ENCODE results near the gene TGM5.
"Not testable (repeated sequence)": the region's sequence is repeated elsewhere in the genome, so short reads cannot be mapped to it uniquely, and the experiment has no call there.

The TGM5 gene

DNA sequence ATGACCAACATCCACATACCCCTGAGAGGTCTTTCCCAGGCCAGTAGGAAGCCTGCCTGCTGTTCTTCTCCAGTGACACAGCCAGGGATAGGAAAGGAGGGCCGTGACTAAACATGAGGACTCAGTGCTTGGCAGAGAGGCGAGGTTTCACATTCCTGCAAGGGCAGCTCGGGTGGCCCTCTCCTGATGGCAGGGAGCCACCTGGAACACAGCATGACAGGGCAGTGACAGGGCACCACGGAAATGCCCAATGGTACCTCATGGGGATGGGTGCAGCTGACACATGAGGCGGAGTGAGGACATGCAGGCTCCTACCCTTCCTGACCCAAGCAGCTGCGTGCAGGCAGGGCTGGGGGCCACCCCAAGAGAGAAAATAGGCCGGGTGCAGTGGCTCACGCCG is 7.4 kb upstream of the TGM5 start:
- no peak for DNase-seq

DNA sequence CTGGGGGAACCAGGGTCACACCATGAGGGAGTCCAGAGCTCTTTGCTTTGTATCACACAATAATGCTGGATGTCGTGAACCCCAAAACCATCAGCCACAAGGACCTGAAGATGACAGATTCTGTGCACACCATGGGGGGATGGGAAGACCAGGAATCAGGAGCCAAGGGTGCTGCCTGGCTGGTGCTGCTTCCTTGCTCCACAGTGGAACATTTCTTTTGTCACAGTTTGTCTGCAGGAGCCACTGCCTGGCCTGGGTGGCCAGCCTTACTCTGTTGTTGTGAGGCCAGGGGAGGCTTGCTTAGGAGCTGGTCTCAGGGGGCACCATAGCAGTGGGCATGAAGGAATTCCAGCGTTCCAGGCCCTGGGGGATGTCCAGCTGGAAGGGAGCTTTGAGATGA is 6.5 kb upstream of the TGM5 start:
- DNase-seq = no peak

DNA sequence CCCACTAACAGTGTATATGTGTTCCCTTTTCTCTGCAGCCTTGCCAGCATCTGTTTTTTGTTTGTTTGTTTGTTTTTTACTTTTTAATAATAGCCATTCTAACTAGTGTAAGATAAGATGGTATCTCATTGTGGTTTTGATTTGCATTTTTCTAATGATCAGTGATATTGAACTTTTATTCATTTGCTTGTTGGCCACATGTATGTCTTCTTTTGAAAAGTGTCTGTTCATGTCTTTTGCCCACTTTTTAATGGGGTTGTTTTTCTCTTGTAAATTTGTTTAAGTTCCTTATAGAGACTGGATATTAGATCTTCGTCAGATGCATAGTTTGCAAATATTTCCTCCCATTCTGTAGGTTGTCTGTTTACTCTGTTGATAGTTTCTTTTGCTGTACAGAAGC is 5.2 kb upstream of the TGM5 start:
- DNase-seq = not testable (repeated sequence)

DNA sequence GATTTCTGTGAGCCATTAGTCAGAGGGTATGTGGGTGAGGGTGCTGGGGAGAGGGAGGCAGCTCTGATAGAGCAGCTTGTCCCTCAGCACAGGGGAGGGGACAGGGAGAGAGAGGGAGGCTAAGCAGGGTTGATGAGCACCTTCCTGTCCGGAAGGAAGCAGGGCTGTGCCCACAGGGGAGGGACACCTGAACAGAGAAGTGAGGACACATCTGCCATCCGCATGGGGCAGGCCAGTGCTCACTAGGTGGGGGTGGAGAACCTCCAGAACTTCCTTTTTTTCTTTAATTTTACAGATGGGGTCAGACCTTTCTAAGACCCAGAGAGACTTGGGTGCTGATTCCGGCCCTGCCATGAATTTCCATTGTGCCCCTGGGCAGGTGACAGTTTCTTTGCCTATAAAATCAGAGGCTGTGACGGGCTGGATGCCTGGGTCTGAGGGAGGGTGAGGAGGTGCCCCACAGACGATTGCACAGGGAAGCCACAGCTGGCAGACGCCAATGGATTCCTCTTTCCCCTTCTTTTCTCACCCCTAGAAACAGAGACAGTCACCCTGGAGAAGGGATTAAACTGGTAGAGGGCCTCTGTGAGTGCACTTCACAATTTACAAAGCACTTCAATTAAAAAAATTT is 4.1 kb upstream of the TGM5 start:
- DNase-seq = no peak

DNA sequence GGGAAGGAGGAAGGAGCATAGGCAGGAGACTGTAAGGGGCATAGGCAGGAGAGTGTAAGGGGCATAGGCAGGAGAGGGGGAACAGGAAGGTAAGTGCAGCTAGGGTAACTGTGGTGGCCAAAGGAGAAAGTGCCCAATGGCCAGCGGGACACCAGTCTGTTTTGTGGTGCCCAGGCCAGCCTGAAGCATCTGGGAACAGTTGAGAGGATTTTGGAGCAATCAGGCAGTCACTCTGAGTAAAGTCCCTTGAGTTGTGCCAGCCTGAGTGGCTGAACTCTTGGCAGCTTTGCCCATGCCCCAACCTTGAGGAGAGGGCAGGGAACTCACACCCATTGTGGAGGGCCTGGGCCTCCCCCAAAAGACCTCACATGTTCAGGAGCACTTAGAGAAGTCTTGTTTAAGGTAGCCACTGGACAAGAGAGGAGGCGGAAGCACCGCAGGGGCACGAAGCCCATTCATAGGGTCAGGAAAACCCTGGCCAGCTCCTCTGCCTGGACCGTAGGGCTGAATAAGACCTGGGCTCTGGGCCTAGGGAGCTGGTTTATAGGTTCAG is 3.5 kb upstream of the TGM5 start:
- no peak for DNase-seq

DNA sequence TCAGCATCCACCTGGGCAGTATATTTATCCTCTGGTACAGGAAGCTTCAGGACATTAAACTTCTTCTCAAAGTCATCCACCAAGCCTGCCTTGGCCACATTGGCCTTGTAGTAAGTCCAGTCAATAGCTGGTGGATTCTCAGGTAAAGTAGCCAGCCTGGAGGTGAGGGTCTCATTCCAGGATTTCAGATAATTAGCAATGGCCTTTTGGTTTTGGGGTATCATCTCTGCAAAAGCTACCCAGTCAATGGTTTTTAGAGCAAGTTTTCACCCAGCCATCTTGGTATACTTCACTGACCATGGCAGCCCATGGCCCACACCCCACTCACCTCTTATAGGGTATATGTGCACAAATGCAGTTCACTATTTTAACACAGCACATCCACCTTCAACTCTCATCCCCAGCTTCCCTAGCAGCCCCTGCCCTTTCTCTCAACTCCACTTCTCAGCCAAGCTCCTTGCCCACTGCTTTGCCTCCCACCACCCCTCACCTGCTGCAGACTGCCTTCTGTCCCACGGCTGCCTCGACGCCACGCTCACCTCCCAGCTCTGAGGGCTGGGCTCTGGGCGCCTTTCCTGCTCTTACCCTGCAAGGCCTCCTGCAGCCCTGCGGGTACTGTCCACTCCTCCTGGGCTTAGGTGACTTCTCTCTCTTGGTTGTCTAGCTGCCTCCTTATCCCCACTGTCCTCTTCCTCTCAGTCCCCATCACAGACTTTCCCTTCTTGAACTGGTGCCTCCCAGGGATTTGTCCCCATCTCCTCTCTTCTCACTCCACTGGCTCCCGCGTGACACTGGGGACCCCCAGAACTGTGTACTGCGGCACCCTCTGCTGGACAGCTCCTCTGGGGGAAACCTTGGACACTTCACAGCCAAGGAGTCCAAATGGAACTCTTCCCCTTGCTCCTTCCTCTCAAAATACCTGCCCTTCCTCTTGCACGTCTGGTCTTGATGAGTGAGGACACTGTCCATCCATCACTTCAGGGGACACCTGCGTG is 1.7 kb upstream of the TGM5 start:
- no peak for DNase-seq

DNA sequence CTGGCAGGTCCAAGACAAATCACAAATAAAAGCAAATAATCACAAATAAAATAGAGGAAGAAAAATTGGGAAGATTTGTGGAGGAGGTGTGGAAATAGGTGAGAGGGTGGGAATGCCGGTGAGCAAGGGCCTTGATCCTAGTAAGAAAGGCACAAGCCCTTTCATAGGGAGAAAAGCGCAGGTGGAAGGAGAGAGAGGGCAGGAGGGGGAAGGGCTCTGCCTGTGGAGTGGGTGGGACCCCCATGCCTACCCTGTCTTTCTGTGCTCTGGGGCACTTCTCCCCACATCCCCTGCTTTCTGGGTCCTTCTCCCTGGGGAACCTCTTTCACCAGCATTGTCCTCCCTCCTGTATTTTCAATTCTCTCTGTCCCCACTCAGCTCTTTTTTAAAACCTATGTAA is 711 bp upstream of the TGM5 start:
- no peak for DNase-seq

DNA sequence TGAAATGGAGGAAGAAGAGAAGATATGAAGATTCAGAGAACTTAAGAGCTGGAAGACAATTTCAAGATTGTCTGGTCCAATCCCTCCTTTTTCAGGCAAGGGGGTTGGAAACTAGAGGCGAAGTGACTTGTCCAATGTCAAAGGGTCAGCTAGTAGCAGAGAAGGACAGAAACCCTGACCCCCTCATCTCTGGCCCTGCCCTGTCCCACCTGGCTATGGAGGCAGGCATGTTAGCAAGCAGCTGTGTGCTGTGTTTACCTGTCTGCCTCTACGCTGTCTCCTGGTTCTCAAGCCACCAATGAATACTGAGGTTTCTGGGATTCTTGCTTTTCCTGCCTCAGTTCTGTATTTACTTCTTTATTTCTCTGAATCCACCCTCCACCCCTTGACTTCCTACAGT is 342 bp downstream of the TGM5 start:
- DNase-seq = no peak

DNA sequence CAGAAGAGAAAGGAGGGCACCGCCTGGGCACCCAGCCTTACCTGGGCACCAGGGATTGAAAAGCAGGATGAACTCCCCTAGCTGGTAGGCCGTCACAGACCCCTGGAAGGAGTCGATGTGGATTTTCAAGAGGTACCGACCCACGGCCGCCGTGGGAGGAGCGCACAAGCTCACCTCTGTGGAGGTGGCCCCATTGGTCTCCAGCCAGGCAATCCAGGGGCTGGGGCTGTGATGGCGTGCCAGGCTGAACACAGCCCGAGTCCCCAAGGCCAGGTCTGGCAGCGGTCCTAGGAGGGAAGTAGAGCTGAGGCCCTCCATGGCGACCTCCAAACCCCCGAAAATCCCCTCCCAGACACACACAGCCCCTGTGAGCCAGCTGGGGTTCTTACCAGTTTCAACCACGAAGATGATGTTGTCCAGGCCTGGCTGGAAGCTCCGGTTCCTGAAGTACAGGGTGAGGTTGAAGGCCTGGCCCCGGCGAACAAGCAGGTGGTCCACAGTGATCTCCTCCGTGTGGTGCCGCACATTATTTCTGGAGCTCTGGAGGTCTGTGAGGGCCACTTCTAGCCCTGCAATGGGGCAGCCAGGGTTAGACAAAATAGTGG is 6.6 kb downstream of the TGM5 start:
- no peak for DNase-seq

DNA sequence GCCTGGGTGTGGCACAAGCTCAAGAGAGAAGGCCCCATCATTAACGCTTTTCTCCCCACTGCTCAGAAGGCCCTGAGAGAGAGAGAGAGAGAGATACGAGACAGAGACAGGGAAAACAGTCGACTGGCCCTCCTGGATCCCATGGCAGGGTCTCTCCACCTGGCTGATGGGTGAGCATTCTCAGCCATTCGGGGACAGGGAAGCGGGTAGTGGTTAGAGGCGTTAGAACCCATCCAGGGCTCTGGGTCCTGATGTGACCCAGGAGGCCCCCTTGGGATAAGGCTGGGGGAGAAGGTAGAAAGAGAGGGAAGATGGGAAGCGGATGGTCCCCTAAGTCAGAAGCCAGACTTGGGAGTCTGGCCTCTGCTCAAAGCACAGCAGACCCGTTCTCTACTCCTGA is 7.9 kb downstream of the TGM5 start:
- DNase-seq = no peak

DNA sequence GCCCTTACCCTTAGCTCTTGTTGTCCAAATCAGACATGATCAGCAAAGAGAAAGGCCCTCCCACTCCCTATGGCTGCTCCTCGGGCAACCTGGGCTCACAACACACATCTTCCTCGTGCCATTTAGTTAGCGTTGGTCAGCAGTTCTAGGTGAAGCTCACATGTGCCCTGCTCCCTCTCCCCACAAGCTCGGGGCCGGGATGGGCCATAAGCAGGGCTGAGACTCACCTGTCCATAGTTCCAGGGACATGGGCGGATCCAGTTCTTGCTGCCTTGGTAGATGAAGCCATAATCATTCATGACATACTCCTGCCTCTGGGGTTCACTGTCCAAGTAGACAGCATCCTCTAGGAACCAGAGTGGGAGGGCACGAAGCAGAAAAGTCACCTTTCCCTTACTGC is 10.4 kb downstream of the TGM5 start:
- DNase-seq = no peak

DNA sequence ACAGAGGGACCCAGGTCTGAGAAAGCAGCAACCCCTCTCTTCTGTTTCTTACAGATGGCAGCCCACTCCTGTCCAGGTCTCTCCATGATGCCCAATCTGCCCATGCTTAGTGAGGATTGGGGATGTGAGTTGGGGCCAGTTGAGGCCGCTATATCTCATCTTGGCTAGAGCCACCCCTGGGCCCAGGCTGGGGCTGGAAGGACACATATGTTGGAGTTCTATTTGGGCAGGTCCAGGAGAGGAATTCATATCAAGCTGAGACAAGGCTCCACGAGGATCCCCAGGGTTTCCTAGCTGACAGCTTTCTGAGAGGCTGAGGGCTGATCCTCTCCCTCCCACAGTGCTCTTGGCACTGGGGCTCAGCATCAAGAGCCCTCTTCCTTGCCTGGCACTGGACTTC is 11.4 kb downstream of the TGM5 start:
- DNase-seq = no peak

DNA sequence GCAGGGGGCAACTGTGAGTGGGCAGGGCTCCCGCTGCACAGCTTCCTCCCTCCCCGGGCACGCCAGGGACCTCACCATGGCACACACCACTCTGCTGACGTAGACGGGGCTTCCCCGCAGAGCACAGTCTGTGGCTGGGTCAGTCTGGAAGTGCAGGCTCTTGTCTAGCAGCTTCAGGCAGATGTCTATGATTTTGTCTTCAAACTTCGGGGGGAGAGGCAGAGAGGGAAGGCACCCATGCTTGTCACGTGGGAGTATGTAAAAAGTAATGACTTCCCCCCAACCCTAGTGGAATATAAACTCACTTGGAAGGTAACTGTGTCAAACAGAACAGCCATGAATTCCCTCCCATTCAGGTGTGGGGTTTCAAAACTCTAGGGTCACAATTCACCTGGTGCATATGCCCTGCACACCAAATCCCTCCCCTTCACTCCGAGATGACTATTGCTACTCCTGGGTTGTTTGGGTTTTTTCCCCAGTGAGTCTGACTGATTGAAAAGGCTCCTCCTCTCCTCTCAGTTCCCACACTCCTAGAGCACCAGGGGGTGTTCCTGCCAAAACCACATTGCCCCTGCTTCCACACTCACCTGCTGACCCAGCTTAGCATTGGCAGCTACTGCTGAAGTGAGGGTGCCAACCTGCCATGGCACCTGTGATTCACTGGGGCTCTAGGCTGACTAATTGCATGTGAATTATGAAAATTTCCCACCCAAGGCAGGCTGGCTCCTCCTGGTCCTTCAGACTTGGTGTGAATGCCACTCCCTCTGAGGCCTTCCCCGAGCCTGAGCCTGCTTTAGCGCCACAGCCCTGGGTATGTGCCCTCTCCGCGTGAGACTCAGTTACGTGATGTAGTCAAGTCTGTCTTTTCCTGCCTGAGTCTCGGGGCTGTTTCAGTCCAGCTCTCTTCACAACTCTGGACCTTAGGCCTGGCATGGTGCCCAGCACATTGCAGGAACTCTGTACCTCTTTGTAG is 13.0 kb downstream of the TGM5 start:
- DNase-seq = peak; percentile 9

DNA sequence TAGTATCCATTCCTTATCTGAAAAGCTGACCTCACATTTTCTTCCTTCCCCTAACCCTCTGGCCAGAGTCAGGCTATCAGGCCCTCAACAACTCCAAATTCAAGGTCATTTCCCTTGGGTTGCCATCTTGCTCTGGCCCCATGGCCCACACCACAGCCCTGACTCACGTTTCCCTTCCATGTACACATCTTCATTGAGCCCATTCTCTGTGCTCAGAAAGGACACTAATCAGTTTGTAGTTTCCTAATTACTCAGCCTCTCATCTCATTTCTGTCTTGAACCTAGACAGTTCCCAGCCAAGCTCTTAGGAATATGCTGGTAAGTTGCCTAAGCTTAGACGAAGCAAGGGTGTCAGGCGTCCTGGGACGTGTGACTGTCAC is 14.9 kb downstream of the TGM5 start:
- DNase-seq = no peak

DNA sequence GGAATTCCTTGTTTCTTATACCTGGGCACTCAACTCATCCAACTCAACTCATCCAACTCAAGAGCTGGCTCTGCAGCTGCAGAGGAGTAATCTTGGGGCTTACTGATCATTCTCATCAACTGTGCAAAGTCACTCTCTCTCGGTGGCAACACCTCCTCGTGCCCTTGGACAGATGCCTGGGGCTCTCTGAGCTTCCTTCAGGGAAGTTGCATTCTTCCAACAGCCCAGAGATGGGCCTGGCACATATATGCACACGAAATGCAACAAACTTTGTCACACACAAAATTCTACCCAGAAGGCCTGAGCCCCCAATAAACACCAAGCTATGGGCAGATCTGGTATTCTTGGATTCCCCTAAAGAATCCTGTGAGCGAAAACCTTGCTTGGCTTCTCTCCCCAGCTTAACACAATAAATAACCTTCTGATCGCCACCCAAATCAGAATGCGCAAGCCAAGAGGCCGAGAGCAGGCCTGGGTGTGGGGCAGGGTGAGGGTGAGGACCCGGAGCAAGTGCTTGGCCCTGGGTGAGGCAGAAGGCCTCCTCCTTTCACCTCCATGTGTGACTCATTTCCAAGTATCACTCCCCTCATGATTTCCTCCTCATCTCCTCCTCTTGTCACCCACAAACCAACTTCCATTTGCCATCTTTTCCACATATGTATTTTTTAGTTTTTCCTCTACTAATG is 15.4 kb downstream of the TGM5 start:
- no peak for DNase-seq

DNA sequence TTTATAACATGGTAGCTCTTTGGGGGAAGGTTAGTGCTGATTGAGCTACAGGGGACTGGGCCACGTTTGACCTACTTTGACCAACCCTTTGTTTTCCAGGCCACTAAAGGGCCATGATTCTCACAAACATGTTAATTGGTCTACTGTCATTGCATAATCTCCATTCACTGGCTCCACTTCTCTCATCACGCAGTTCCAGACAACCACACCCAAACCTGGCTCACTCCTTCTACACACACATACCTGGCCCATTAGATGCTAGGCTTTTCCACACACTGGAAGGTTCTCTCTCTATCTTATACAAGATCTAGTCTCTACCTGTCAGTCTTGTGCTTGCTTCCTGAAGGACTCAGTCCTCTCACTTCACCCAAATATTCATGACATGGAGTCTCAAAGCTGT is 15.9 kb downstream of the TGM5 start:
- no peak for DNase-seq

DNA sequence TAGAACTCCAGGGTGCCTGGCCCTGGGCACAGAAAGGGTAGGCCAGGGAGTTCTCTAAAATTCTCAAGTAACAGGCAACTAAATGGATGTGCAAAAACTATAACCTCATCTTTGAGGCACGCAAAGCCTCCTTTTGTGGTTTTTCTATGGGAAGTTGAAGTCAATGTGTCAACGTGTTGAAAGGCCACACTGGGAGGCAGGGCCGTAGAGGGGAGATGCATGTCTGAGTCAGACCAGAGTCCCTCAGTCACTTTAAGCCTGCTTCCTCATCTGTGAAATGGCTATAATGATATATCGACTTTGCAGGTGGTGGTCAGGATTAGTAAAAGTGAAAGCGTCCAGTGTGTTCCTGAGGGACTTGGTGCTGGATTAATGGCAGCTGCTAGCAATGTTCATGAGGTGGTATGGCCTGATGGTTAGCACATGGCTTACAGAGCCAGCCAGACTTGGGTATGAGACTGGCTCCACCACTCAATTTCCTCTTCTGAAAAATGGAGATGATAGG is 17.0 kb downstream of the TGM5 start:
- DNase-seq = no peak

DNA sequence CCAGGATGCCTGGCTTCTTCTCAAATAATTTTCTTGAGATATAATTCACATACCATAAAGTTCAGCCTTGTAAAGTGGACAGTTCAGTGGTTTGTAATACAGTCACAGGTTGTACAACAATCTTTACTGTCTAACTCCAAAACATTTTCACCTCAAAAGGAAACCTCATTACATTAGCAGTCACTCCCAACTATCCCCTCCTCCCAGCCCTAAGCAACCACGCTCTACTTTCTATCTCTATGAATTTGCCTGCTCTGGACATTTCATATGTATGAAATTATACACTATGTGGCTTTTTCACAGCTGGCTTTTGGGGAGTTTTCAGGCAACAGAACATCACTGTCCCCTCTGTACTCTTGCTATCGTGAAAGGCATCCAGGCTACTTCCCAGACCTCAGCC is 17.5 kb downstream of the TGM5 start:
- no peak for DNase-seq

DNA sequence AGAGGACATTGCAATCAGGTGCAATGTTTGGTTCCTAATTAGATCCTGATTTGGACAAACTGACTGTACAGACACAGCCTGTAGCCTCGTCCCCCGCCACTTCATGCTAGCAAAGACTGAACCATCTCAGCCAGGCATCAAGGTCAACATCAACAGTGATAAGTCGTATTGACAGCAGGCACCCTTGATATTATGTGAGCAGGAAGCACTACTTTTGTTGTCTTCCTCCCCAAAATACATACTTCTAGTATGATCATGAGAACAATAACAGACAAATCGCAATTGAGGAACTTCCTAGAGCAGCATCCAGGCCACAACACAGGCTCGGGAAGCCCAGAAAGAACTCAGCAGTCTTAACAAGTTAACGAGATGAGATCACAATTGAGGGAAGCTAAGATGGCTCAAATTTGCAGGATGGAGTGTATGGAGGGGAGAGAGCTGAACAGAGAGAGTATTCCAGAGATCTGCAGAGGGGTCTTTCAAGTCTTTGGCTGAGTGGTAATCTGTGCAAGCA is 20.4 kb downstream of the TGM5 start:
- no peak for DNase-seq

DNA sequence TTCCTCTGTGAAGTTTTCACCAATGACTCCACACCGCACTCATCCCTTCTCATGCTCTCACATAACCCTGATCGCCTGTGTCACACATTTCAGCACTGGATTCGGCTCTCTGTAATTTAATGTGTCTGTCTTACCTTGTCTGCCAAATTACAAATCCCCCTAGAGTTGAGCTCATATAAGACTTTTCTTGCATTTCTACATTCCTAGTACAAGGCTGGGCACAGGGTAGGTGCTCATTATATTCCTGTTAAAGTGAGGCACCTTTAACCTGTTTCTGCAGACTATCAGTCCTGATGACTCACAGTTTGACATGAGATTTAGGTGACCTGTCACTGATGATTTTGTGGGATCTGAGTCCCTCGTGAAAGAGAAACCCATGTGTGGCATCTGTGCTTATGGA is 22.6 kb downstream of the TGM5 start:
- DNase-seq = no peak

DNA sequence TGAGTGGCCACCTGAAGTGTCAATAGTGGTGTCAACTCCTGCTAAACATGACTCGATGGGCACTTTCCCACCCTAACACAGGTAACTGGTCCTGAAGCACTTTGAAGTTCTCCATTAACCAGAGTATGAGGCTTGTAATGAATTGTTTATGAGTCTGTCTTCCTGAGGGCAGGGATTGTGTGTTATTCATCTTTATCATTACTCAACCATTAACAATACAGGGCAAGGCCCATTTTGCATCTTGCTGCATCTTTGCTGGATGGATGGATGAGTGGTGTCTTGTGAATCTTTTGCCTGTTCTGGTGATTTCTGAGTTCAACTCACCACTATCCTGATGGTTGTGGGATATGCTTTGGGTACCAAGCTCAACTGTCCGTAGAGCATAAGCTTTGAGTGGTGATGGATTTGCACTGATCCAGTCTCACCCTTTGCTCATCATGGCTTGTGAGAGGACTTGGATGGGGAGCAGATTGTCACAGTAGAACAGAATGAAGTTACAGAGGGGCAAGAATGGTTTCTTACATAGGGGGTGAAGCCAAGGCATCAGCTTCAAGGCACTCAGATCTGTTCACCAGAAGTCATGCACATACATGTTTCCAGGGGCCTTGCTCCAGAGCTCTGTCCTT is 23.6 kb downstream of the TGM5 start:
- no peak for DNase-seq

All from effector CD4-positive, alpha-beta T cell (primary cell).